Activated CD4-positive, alpha-beta T cell treated with anti-CD3 and anti-CD28 coated beads for 36 hours (primary cell): ENCODE measurements around the gene RAD51AP2. TPM values are rescaled to one million over a fixed set of nuclear protein-coding genes. Genes with fewer than 3 reads are reported as not detected.

Source experiments
- ATAC-seq: fragments of 200-7000 bp; cut with Tn5 transposase; one replicate; pipeline ENCODE4 v1.10.0; 2021; ENCODE audit warnings: mild to moderate bottlenecking, moderate library complexity
- CTCF ChIA-PET: fragments of 350-600 bp; sonication (Branson Sonifier 250); formaldehyde crosslinking; loops from one replicate; lab custom pipeline; 2021; ENCODE audit warnings: antibody characterized with exemption; lab: Charles Lee
- POLR2A ChIA-PET: fragments of 350-600 bp; sonication (Branson Sonifier 250); formaldehyde crosslinking; loops from one replicate; lab custom pipeline; 2021; ENCODE audit warnings: antibody characterized with exemption, inconsistent platforms; lab: Charles Lee
- DNase-seq: peaks from one replicate; pipeline ENCODE4 v3.0.0-alpha.2; 2020
- H3K27ac Mint-ChIP-seq: one replicate; pipeline ENCODE4 v1.8.0; 2021; ENCODE audit warnings: mixed read lengths
- H3K27me3 Mint-ChIP-seq: one replicate; pipeline ENCODE4 v1.8.0; 2021; ENCODE audit warnings: mixed read lengths
- H3K36me3 Mint-ChIP-seq: one replicate; pipeline ENCODE4 v1.8.0; 2021; ENCODE audit warnings: low read depth, mixed read lengths
- H3K4me1 Mint-ChIP-seq: one replicate; pipeline ENCODE4 v1.8.0; 2021; ENCODE audit warnings: mixed read lengths
- H3K4me3 Mint-ChIP-seq: one replicate; pipeline ENCODE4 v1.8.0; 2021; ENCODE audit warnings: mild to moderate bottlenecking, moderate library complexity, mixed read lengths
- H3K9me3 Mint-ChIP-seq: one replicate; pipeline ENCODE4 v1.8.0; 2021; ENCODE audit warnings: low read depth, mixed read lengths
- intact Hi-C, 2 experiments: fragments of 100-400 bp; cut with DNase I in 1 of 2; cut with micrococcal nuclease in 1 of 2; formaldehyde crosslinking; loops; one replicate each; pipeline versions ENCODE4 v1.14.2 to v1.15.1; 2022 to 2024; cut with DNase I, micrococcal nuclease
- total RNA-seq, 2 experiments: library from RNA; stranded (reverse); gene quantifications; one replicate each; pipeline ENCODE4 v1.2.3, GENCODE V29; 2021

Gene RAD51AP2
- total RNA-seq, 2 experiments from 2014 or later, result not detected

GRCh38 chr2:17483496-17483895, 34.7 kb downstream of the RAD51AP2 start:
- ChIA-PET POLR2A (no interaction called here), CTCF (no interaction called here)
- Mint-ChIP-seq H3K27ac (no peak overlapping the region), H3K4me1 (no peaks in the 10 kb centered on the region), H3K9me3 (no peaks in the 10 kb centered on the region), H3K27me3 (no peaks in the 10 kb centered on the region), H3K4me3 (no peak overlapping the region), H3K36me3 (no peaks in the 10 kb centered on the region)
- ATAC-seq (no peak), DNase-seq (no peak)
- intact Hi-C loops, result no loop called here

GRCh38 chr2:17482651-17483050, 35.6 kb downstream of the RAD51AP2 start:
- no peaks in the 10 kb centered on the region for H3K9me3 Mint-ChIP-seq
- H3K4me3 Mint-ChIP-seq, result no peak overlapping the region
- ChIA-PET POLR2A (no interaction called here), CTCF (no interaction called here)
- H3K27ac Mint-ChIP-seq, result no peak overlapping the region
- ATAC-seq, result no peak
- H3K27me3 Mint-ChIP-seq, result no peaks in the 10 kb centered on the region
- H3K36me3 Mint-ChIP-seq, result no peaks in the 10 kb centered on the region
- no peak for DNase-seq
- H3K4me1 Mint-ChIP-seq, result no peaks in the 10 kb centered on the region
- intact Hi-C loops, result no loop called here

GRCh38 chr2:17479875-17480274, 38.4 kb downstream of the RAD51AP2 start:
- CTCF ChIA-PET, result no interaction called here
- Mint-ChIP-seq H3K4me1 (no peaks in the 10 kb centered on the region), H3K27me3 (no peaks in the 10 kb centered on the region), H3K4me3 (no peak overlapping the region), H3K36me3 (no peaks in the 10 kb centered on the region), H3K27ac (no peak overlapping the region), H3K9me3 (no peaks in the 10 kb centered on the region)
- POLR2A ChIA-PET, result no interaction called here
- DNase-seq, result no peak
- intact Hi-C loops, result no loop called here
- ATAC-seq, result no peak

GRCh38 chr2:17476830-17477229, 41.4 kb downstream of the RAD51AP2 start:
- Mint-ChIP-seq H3K9me3 (no peaks in the 10 kb centered on the region), H3K4me3 (no peak overlapping the region), H3K36me3 (no peaks in the 10 kb centered on the region), H3K27ac (no peak overlapping the region), H3K4me1 (no peaks in the 10 kb centered on the region), H3K27me3 (no peaks in the 10 kb centered on the region)
- CTCF ChIA-PET, result no interaction called here
- ATAC-seq (no peak), DNase-seq (no peak)
- POLR2A ChIA-PET, result no interaction called here
- intact Hi-C loops, result no loop called here

- no peaks in the 10 kb centered on the region for H3K9me3 Mint-ChIP-seq
- no peaks in the 10 kb centered on the region for H3K4me1 Mint-ChIP-seq
- no peaks in the 10 kb centered on the region for H3K36me3 Mint-ChIP-seq
- no peaks in the 10 kb centered on the region for H3K27me3 Mint-ChIP-seq
- ChIA-PET CTCF (no interaction called here), POLR2A (no interaction called here)
- DNase-seq (no peak), ATAC-seq (no peak)
- no peak overlapping the region for H3K4me3 Mint-ChIP-seq
- H3K27ac Mint-ChIP-seq, result no peak overlapping the region
- intact Hi-C loops, result no loop called here
Observed at GRCh38 chr2:17476064-17476463, 42.2 kb downstream of the RAD51AP2 start.

- H3K4me1 Mint-ChIP-seq, result no peaks in the 10 kb centered on the region
- peaks cover 6% of the 10 kb centered on the region for H3K9me3 Mint-ChIP-seq
- H3K27ac Mint-ChIP-seq, result no peak overlapping the region
- no peaks in the 10 kb centered on the region for H3K27me3 Mint-ChIP-seq
- ChIA-PET POLR2A (no interaction called here), CTCF (interaction anchor here (0.5 kb wide), 1 partner anchor 702 kb away, joined by 3 read pairs; no protein-coding TSS in a partner anchor)
- no peak for ATAC-seq
- intact Hi-C loops, result no loop called here
- H3K4me3 Mint-ChIP-seq, result no peak overlapping the region
- H3K36me3 Mint-ChIP-seq, result no peaks in the 10 kb centered on the region
- DNase-seq, result no peak
Observed at GRCh38 chr2:17475286-17475685, 43.0 kb downstream of the RAD51AP2 start.

GRCh38 chr2:17471979-17472378, 46.3 kb downstream of the RAD51AP2 start:
- intact Hi-C loops, result loop anchor here (2.0 to 5.0 kb wide), 2 partner anchors 199 to 200 kb away; no protein-coding TSS in a partner anchor

GRCh38 chr2:17470855-17471641, 47.2 kb downstream of the RAD51AP2 start:
- CTCF ChIA-PET, result interaction anchor here (0.6 to 1.4 kb wide), 2 partner anchors 68 to 200 kb away, joined by 3 to 5 read pairs; no protein-coding TSS in a partner anchor
- H3K9me3 Mint-ChIP-seq, result peaks cover 15% of the 10 kb centered on the region
- H3K4me1 Mint-ChIP-seq, result no peaks in the 10 kb centered on the region
- ATAC-seq, result no peak
- H3K27me3 Mint-ChIP-seq, result no peaks in the 10 kb centered on the region
- no peak for DNase-seq
- no peak overlapping the region for H3K27ac Mint-ChIP-seq
- POLR2A ChIA-PET, result no interaction called here
- H3K4me3 Mint-ChIP-seq, result no peak overlapping the region
- no peaks in the 10 kb centered on the region for H3K36me3 Mint-ChIP-seq
- intact Hi-C loops, result loop anchor here (2.0 to 5.0 kb wide), 2 partner anchors 200 to 201 kb away; no protein-coding TSS in a partner anchor

More at GRCh38 chr2:17471979-17472378, 46.3 kb downstream of the RAD51AP2 start:
- no peaks in the 10 kb centered on the region for H3K27me3 Mint-ChIP-seq
- no peak overlapping the region for H3K27ac Mint-ChIP-seq
- ATAC-seq (no peak), DNase-seq (no peak)
- no peak overlapping the region for H3K4me3 Mint-ChIP-seq
- H3K36me3 Mint-ChIP-seq, result no peaks in the 10 kb centered on the region
- ChIA-PET POLR2A (no interaction called here), CTCF (no interaction called here)
- H3K4me1 Mint-ChIP-seq, result no peaks in the 10 kb centered on the region
- H3K9me3 Mint-ChIP-seq, result peaks cover 15% of the 10 kb centered on the region

- Mint-ChIP-seq H3K9me3 (peaks cover 6% of the 10 kb centered on the region), H3K27ac (no peak overlapping the region), H3K36me3 (no peaks in the 10 kb centered on the region), H3K4me3 (no peak overlapping the region), H3K27me3 (no peaks in the 10 kb centered on the region), H3K4me1 (no peaks in the 10 kb centered on the region)
- no peak for ATAC-seq
- intact Hi-C loops, result no loop called here
- POLR2A ChIA-PET, result no interaction called here
- no peak for DNase-seq
- CTCF ChIA-PET, result no interaction called here
Observed at GRCh38 chr2:17461087-17461475, 57.2 kb downstream of the RAD51AP2 start.

Other genes starting within 250 kb of the RAD51AP2 start
- gene VSNL1, start 22.3 kb upstream of the RAD51AP2 start, total RNA-seq, result not detected
- gene SMC6, start 235.4 kb upstream of the RAD51AP2 start, total RNA-seq, result 10 to 100 TPM; 25.4 to 26.3 TPM
- 10 to 100 TPM; 21.9 to 25.4 TPM for gene GEN1, start 235.7 kb upstream of the RAD51AP2 start, total RNA-seq